Esophagus squamous epithelium (tissue), 4 donors: ENCODE results near the gene USH2A.

Experiments
- CTCF ChIP-seq, 6 experiments: fragments of 450-650 bp in 4 of 6; fragments of 200-600 bp in 2 of 6; sonication (generic) in 2 of 6; IDR thresholded peaks; one replicate each; pipeline ENCODE4 v1.5.1; 2016 to 2019; ENCODE audit warnings: antibody characterized with exemption in 6 of 6, mild to moderate bottlenecking in 4 of 6, moderate library complexity in 4 of 6
- POLR2A ChIP-seq, 4 donors: fragments of 450-650 bp; IDR thresholded peaks; one replicate each; pipeline ENCODE4 v1.6.1; 2017; ENCODE audit warnings: antibody characterized with exemption in 4 of 4, mild to moderate bottlenecking in 4 of 4, moderate library complexity in 3 of 4

GRCh38 chr1:216223486-216223885, 199.8 kb downstream of the USH2A start:
- TF ChIP-seq CTCF (IDR thresholded peaks at IDR 0.05) = no peak
- TF ChIP-seq POLR2A (IDR thresholded peaks at IDR 0.05) = no peak
